NOMO-1 (cell line): ENCODE data around the gene GLRA3.
"Not testable (repeated sequence)": the region's sequence is repeated elsewhere in the genome, so short reads cannot be mapped to it uniquely, and the experiment has no call there.

Experiments
- DNase-seq, 2 experiments: peaks; one replicate each; lab custom pipeline; 2025; ENCODE audit not compliant: unreplicated experiment in 2 of 2; lab: John Stamatoyannopoulos, UW

The GLRA3 gene

GRCh38 chr4:174813292-174813691 lies 15.8 kb downstream of the GLRA3 start:
- no peak for DNase-seq

GRCh38 chr4:174810834-174811233 lies 18.2 kb downstream of the GLRA3 start:
- no peak for DNase-seq

GRCh38 chr4:174808836-174809235 lies 20.2 kb downstream of the GLRA3 start:
- DNase-seq, result no peak

GRCh38 chr4:174808119-174808518 lies 20.9 kb downstream of the GLRA3 start:
- DNase-seq, result no peak

GRCh38 chr4:174805746-174806145 lies 23.3 kb downstream of the GLRA3 start:
- DNase-seq, result no peak

GRCh38 chr4:174794543-174795094 lies 34.4 kb downstream of the GLRA3 start:
- DNase-seq, result no peak

GRCh38 chr4:174789657-174790056 lies 39.4 kb downstream of the GLRA3 start:
- DNase-seq, result no peak

GRCh38 chr4:174778274-174778986 lies 50.6 kb downstream of the GLRA3 start:
- not testable (repeated sequence) for DNase-seq

- DNase-seq, result no peak
These were observed 53.7 kb downstream of the GLRA3 start for GRCh38 chr4:174775366-174775765.

GRCh38 chr4:174764105-174764729 lies 64.8 kb downstream of the GLRA3 start:
- peak in 1 of 2 experiments; percentile 39 for DNase-seq

- DNase-seq, result peak in 1 of 2 experiments; percentile 2
These were observed 65.5 kb downstream of the GLRA3 start for GRCh38 chr4:174763454-174764104.

GRCh38 chr4:174761451-174761850 lies 67.6 kb downstream of the GLRA3 start:
- DNase-seq, result no peak

GRCh38 chr4:174757736-174758135 lies 71.3 kb downstream of the GLRA3 start:
- no peak for DNase-seq

- DNase-seq, result no peak
These were observed 76.0 kb downstream of the GLRA3 start for GRCh38 chr4:174753021-174753420.

GRCh38 chr4:174752026-174752425 lies 77.0 kb downstream of the GLRA3 start:
- no peak for DNase-seq

- DNase-seq, result no peak
These were observed 80.0 kb downstream of the GLRA3 start for GRCh38 chr4:174749091-174749490.

GRCh38 chr4:174746710-174747109 lies 82.3 kb downstream of the GLRA3 start:
- DNase-seq, result no peak

GRCh38 chr4:174742561-174742960 lies 86.5 kb downstream of the GLRA3 start:
- DNase-seq, result no peak

- DNase-seq, result no peak
These were observed 89.5 kb downstream of the GLRA3 start for GRCh38 chr4:174739576-174739975.

GRCh38 chr4:174734181-174734580 lies 94.9 kb downstream of the GLRA3 start:
- DNase-seq, result no peak

- no peak for DNase-seq
These were observed 111.2 kb downstream of the GLRA3 start for GRCh38 chr4:174717828-174718227.
